Pulmonary artery endothelial cell (primary cell): Measurements from ENCODE around the gene ZNF296. TPM values are rescaled to one million over a fixed set of nuclear protein-coding genes. Genes with fewer than 3 reads are reported as not detected.
"Not testable (repeated sequence)": the region's sequence is repeated elsewhere in the genome, so short reads cannot be mapped to it uniquely, and the experiment has no call there.

Source experiments
- DNase-seq: peaks from one replicate; pipeline ENCODE4 v3.0.0-alpha.2; 2011; ENCODE audit warnings: low read depth, low spot score
- total RNA-seq: library from RNA; depleted of rRNA; stranded (reverse); fragments of >200 nt; gene quantifications from 2 replicates; pipeline ENCODE4 v1.2.3, GENCODE V29; 2014

The ZNF296 gene
- total RNA-seq, result 0.14 and 0.26 TPM in 2 replicates

DNA sequence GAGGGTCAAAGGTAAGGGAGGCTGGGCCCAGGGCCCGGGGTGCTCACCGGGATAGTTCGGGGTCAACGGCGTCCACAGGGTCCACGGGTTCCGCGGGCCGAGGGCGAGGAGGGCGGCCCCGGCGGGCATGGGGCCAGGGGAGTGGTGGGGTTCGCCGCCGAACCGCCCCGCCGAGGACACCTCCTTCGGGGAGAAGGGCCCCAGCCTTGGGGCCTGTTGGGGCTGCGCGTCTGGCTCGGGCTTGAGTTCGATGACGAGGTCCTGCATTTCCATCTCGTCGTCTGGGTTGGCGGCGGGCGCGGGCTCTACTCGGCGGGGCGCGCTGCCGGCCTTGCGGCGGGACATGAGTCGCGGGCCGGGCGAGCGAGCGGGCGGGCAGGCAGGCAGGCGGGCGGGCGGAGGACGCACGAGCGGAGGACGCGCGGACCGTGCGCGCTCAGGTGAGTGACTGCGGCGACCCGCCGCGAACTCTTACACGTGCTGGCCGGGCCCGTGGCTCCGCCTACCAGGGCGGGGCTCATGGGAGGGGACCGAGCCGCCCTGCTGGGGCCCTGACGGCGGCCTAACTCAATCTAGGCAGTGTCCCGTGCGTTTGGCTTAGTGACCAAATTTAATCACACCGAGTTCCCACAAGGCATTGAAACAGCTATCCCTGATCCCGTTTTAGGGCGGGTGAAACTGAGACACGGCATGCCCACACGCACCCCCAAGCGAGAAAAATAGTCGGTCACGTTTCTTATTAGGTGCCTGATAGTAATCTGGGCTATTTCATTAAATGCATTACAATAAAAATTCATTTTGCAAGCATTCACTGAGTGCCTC is at the start of gene ZNF296:
TSS of gene ZNF296 (minus strand) at position 450 of the 822 bp plus-strand sequence. CDS start at position 345, 105 bp downstream.
- no peak for DNase-seq

DNA sequence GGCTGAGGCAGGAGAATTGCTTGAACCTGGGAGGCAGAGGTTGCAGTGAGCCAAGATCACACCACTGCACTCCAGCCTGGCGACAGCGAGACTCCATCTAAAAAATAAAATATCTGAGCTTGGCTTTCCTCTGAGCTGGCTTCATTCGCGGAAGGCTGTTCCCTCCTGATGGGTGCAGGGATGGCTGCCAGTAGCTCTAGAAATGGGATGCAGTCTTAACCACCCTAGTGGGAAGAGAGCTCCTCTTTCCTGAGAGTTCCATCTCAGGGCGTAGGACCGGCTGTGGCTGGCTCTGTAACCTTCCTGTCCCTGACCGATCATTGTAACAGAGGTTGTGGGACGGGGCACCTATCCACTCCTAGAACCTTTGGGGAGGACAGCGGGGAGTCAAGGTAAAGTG is 49.1 kb upstream of the ZNF296 start:
- no peak for DNase-seq

DNA sequence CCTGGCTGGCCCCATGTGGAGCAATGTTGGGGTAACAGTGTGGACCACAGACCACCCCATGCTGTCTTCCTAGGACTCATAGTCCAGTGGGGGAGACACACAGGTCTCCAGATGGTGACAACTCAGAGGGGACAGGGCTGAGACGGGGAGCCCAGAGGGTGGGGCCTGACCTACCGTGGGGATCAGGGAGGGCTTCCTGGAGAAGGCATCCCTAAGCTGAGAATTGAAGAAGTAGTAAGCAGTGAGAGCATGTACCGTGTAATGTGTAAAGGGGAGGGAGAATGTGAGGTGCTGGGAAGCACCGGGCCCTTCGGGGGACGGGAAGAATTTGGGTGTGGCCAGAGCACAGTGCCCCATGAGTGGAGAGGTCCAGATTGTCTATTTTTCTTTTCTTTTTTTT is 47.7 kb upstream of the ZNF296 start:
- DNase-seq, result no peak

- no peak for DNase-seq
These were observed 47.2 kb upstream of the ZNF296 start for GRCh38 chr19:45123440-45123850.

GRCh38 chr19:45122832-45123231 is 46.6 kb upstream of the ZNF296 start:
- DNase-seq, result no peak

GRCh38 chr19:45121827-45122345 is 45.6 kb upstream of the ZNF296 start:
- no peak for DNase-seq

GRCh38 chr19:45119582-45119981 is 43.3 kb upstream of the ZNF296 start:
- DNase-seq, result no peak

- DNase-seq, result not testable (repeated sequence)
These were observed 42.5 kb upstream of the ZNF296 start for GRCh38 chr19:45118591-45119355.

- DNase-seq, result no peak
These were observed 41.8 kb upstream of the ZNF296 start for GRCh38 chr19:45118106-45118505.

DNA sequence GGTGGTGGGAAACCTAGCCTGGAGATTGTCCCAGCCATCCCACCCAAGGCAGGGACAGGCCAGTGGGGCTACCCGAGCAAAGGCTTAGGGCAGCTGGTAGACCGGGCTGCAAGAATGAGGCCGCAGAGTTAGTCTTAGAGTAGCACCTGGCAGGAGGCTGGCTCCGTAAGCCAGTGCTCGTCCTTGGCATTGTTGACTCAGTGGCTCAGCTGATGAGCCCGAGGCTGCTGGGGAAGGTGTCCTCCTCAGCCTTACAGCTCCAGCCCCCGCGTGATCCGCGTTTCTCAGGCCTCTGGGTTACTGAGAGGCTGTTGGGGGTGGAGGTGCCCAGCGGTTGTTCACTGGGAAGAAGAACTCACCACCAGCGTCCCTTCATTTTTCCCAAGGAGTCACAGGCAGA is 41.4 kb upstream of the ZNF296 start:
- no peak for DNase-seq

DNA sequence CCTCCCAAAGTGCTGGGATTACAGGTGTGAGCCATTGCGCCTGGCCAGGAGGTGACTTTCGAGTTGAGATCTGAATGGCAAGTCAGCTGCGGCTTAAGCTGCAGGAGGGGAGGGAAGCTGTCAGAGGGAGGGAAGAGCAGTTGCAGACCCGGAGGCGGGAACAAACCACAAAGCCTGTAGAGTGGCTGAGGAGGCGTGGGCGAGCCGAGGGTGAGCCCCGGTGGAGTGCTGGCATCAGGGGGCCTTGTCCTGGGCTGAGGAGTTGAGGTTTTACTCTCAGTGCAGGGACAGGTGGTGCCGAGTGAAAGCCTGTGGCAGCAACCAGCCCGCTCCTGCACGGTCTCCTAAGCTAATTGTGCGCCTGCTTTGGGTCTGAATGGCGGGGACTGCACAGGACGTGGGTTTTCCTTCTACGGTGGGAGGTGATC is 40.9 kb upstream of the ZNF296 start:
- no peak for DNase-seq

GRCh38 chr19:45115809-45116615 is 39.7 kb upstream of the ZNF296 start:
- no peak for DNase-seq

DNA sequence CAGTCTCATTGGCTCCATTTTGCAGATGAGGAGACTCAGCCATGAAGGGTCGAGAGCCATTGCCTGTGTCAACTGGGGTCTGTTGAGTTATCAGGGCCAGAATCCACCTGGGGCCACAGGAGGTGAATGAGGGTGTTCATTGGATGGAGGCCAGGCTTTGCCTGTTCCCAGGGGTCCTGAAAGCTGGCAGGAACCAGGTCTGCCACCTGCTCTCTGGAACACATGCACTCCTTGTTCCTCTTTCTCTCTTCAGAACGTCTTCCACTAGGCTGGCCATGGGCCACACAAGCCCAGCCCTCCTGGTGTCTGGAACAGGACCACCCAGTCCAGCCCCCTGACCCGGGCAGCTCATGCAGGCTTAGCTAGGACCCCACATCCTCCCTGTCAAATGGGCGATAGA is 37.8 kb upstream of the ZNF296 start:
- DNase-seq, result no peak

DNA sequence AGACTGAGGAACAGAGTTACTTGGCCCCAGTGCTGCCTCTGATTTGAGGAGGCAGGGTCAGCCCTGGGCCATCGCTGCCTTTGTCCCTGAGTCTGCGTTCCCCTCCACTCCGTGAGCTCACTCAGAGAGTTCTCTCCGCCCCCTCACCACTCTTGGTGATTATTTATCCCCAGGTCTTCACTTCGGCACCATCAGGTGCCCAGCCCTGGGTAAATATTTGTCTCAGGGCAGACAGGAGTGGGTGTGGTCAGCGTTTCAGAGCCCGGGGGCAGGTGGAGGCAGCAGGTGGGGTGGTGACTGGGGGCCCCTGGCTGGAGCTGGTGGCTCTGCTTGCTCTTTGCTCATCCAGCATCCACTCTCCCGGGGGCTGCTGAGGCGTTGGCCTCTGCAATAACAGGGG is 37.4 kb upstream of the ZNF296 start:
- DNase-seq, result no peak

DNA sequence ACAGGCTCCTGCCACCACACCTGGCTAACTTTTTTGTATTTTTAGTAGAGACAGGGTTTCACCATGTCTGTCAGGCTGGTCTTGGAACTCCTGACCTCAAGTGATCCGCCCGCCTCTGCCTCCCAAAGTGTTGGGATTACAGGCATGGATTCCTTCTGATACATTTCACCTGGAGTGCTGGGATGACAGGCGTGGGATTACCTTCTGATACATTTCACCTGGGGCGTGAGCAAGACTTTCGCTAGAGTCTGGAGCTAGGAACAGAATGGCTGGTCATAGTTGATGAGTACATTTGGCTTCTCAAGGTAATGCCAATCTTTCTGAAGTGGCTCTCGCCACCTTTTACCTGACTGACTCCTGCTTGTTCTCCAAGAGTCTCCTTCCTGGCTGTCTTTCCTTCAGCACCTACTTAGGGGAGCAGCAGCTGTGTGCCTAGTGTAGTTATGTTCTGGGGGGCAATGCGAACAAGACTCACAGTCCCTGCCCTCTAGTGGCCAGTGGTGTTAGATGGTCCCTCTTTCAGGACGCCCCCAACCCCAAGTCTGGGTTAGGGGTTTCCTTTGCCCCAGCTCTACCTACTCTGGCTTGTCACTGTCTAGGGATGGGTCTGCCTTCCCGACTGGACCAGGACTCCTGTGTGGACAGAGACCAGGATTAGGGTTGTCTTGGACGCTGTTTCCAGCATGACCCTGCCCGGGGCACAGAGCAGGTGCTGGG is 36.0 kb upstream of the ZNF296 start:
- no peak for DNase-seq

GRCh38 chr19:45110851-45111266 is 34.6 kb upstream of the ZNF296 start:
- DNase-seq, result no peak

DNA sequence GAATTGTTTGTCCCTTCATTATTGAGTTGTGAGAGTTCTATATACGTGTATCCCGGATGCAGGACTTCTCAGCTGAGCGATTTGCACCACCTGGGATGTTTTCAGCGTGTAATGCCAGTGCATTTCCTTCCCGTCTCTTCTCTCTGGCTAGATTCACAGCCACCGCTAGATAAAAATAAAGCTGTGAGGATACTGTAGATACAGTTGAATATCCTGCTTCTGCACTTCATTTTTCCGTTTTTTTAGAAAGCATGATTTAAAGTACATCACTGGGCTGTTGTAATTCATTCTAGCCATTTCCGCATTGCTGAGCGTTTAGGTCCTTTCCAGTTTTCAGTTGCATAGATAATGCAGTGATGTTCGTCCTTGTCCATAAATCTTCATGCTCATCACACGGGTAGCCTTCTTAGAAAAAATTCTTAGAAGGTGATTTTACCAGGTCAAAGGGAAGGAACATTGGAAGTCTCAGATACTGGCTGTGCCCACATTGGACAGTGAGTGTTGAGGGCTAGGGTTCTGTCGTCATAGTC is 31.4 kb upstream of the ZNF296 start:
- no peak for DNase-seq

GRCh38 chr19:45106363-45106762 is 30.1 kb upstream of the ZNF296 start:
- DNase-seq, result not testable (repeated sequence)

GRCh38 chr19:45104658-45105349 is 28.5 kb upstream of the ZNF296 start:
- DNase-seq, result no peak
